ENCODE results near the gene UGGT1. TPM values are rescaled to one million over a fixed set of nuclear protein-coding genes. Genes with fewer than 3 reads are reported as not detected.

The UGGT1 gene
- total RNA-seq, 1 experiment from 2014 or later: 55.9 TPM

DNA sequence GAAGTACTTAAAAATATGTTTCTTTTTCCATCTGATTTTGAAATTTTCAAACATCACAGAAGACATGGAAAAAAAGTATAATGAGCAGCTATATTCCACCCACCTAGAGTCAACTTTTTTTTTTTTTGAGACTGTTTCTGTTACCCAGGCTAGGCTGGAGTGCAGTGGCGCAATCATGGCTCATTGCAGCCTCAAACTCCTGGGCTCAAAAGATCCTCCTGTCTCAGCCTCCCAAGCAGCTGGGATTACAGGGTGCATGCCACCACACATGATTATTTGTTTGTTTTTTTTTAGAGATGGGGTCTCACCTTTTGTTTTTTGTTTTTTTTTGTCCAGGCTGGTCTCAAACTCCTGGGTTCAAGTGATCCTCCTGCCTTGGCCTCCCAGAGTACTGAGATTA is 26.6 kb upstream of the UGGT1 start:
- WGBS (ENCODE audit: extremely low coverage, insufficient read length, low lambda C conversion rate): no CpG with 5 or more reads among the region's 1 CpG
- H2BK120ac ChIP-seq (ENCODE audit: low read depth, low read length, poor library complexity, severe bottlenecking): no peak overlapping the region
- no peak overlapping the region for H3K27ac Mint-ChIP-seq

More for the DNA sequence above, 26.6 kb upstream of the UGGT1 start:
- Histone ChIP-seq H3T11ph (ENCODE audit: low read length) (no peak overlapping the region), H2BK15ac (ENCODE audit: low read depth, low read length) (no peak overlapping the region), H3K56ac (ENCODE audit: insufficient read length, low read depth, low read length) (no peak overlapping the region), H3K23ac (ENCODE audit: insufficient read length, low read depth, low read length) (no peak overlapping the region), H3K9ac (ENCODE audit: extremely low read depth, insufficient read length, low read length) (no peak overlapping the region), H3K79me2 (ENCODE audit: insufficient read depth, low read length) (no peaks in the 10 kb centered on the region), H3K4ac (ENCODE audit: low read depth, low read length) (no peak overlapping the region), H3K4me2 (ENCODE audit: insufficient read depth, insufficient read length, low read length) (no peak overlapping the region), H2BK5ac (ENCODE audit: insufficient read length, low read length) (no peak overlapping the region), H4K8ac (replicated peaks; ENCODE audit: insufficient read length, low read depth, low read length) (no peak overlapping the region), H3K27me3 (ENCODE audit: insufficient read depth, low read length) (no peaks in the 10 kb centered on the region), H2BK12ac (ENCODE audit: insufficient read length, low read depth, low read length) (no peak overlapping the region), H3K9me3 (ENCODE audit: control insufficient read depth, low read depth, low read length) (no peaks in the 10 kb centered on the region), H4K91ac (ENCODE audit: insufficient read length, low read depth, low read length) (no peak overlapping the region), H2BK20ac (ENCODE audit: low read depth, low read length, poor library complexity, severe bottlenecking) (no peak overlapping the region), H3K79me1 (ENCODE audit: insufficient read depth, low read depth, low read length, poor library complexity, severe bottlenecking) (no peaks in the 10 kb centered on the region), H3K23me2 (ENCODE audit: insufficient read length, low read depth, low read length, poor library complexity, severe bottlenecking) (no peaks in the 10 kb centered on the region), H3K4me1 (ENCODE audit: insufficient read depth, low read length) (no peaks in the 10 kb centered on the region), H3K18ac (ENCODE audit: insufficient read length, low read depth, low read length) (no peak overlapping the region), H3K27ac (ENCODE audit: insufficient read length, low read depth, low read length) (no peak overlapping the region), H4K5ac (ENCODE audit: insufficient read length, low read depth, low read length) (no peak overlapping the region), H3K14ac (ENCODE audit: insufficient read depth, low read length) (no peak overlapping the region), H2AFZ (ENCODE audit: low read length) (no peak overlapping the region), H4K20me1 (ENCODE audit: control insufficient read depth, insufficient read depth, insufficient read length) (no peaks in the 10 kb centered on the region), H2AK5ac (ENCODE audit: insufficient read length, low read length) (no peak overlapping the region)
- DNase-seq: no peak
- TF ChIP-seq, protein P1, sequence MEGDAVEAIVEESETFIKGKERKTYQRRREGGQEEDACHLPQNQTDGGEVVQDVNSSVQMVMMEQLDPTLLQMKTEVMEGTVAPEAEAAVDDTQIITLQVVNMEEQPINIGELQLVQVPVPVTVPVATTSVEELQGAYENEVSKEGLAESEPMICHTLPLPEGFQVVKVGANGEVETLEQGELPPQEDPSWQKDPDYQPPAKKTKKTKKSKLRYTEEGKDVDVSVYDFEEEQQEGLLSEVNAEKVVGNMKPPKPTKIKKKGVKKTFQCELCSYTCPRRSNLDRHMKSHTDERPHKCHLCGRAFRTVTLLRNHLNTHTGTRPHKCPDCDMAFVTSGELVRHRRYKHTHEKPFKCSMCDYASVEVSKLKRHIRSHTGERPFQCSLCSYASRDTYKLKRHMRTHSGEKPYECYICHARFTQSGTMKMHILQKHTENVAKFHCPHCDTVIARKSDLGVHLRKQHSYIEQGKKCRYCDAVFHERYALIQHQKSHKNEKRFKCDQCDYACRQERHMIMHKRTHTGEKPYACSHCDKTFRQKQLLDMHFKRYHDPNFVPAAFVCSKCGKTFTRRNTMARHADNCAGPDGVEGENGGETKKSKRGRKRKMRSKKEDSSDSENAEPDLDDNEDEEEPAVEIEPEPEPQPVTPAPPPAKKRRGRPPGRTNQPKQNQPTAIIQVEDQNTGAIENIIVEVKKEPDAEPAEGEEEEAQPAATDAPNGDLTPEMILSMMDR (conservative IDR thresholded peaks at IDR 0.05): no peak
- Mint-ChIP-seq H3K4me3 (no peak overlapping the region; a peak in 1 of 5 replicates), H3K27me3 (ENCODE audit: low read depth) (no peaks in the 10 kb centered on the region; the same call in 1 of the 2 replicates), H3K9me3 (no peaks in the 10 kb centered on the region), H3K36me3 (ENCODE audit: insufficient read depth in 1 of 3, low read depth in 3 of 3) (no peaks in the 10 kb centered on the region), H3K4me1 (peaks cover 5 to 8% of the 10 kb centered on the region in 2 experiments; a peak in 3 of 4 replicates)

Data from H9 (cell line).